ENCODE results near the gene GRAMD1B. TPM values are rescaled to one million over a fixed set of nuclear protein-coding genes. Genes with fewer than 3 reads are reported as not detected.

Gene GRAMD1B
- total RNA-seq, 1 donor from 2014 or later, result 6.0 TPM

- TF ChIP-seq CTCF (conservative IDR thresholded peaks at IDR 0.05; ENCODE audit: low read depth, low read length), result no peak
- DNase-seq (ENCODE audit: low read depth), result no peak
- H3K4me3 ChIP-seq (ENCODE audit: low read depth, low read length), result no peak overlapping the region
Measured at GRCh38 chr11:123469089-123469488, 39.0 kb downstream of the GRAMD1B start.

- DNase-seq (ENCODE audit: low read depth), result no peak
- no peak overlapping the region for H3K4me3 ChIP-seq (ENCODE audit: low read depth, low read length)
- no peak for TF ChIP-seq CTCF (conservative IDR thresholded peaks at IDR 0.05; ENCODE audit: low read depth, low read length)
Measured at GRCh38 chr11:123469586-123469985, 39.5 kb downstream of the GRAMD1B start.

GRCh38 chr11:123470842-123471241, 40.8 kb downstream of the GRAMD1B start:
- DNase-seq (ENCODE audit: low read depth), result no peak
- no peak for TF ChIP-seq CTCF (conservative IDR thresholded peaks at IDR 0.05; ENCODE audit: low read depth, low read length)
- no peak overlapping the region for H3K4me3 ChIP-seq (ENCODE audit: low read depth, low read length)

- no peak overlapping the region for H3K4me3 ChIP-seq (ENCODE audit: low read depth, low read length)
- no peak for TF ChIP-seq CTCF (conservative IDR thresholded peaks at IDR 0.05; ENCODE audit: low read depth, low read length)
- DNase-seq (ENCODE audit: low read depth), result no peak
Measured at GRCh38 chr11:123472236-123472935, 42.3 kb downstream of the GRAMD1B start.

GRCh38 chr11:123473941-123474677, 44.0 kb downstream of the GRAMD1B start:
- DNase-seq (ENCODE audit: low read depth), result no peak
- no peak overlapping the region for H3K4me3 ChIP-seq (ENCODE audit: low read depth, low read length)
- TF ChIP-seq CTCF (conservative IDR thresholded peaks at IDR 0.05; ENCODE audit: low read depth, low read length), result no peak

GRCh38 chr11:123474994-123475393, 44.9 kb downstream of the GRAMD1B start:
- TF ChIP-seq CTCF (conservative IDR thresholded peaks at IDR 0.05; ENCODE audit: low read depth, low read length), result no peak
- no peak overlapping the region for H3K4me3 ChIP-seq (ENCODE audit: low read depth, low read length)
- no peak for DNase-seq (ENCODE audit: low read depth)
